ENCODE results near the gene STK11IP. TPM values are rescaled to one million over a fixed set of nuclear protein-coding genes. Genes with fewer than 3 reads are reported as not detected.

The STK11IP gene
- total and polyA plus RNA-seq, 2 of the 13 experiments (the other 11 are each of a cell fraction or from before 2014, with no cell fraction given), result 12.8 to 24.0 TPM

GRCh38 chr2:219596954-219597551 is 604 bp upstream of the STK11IP start (continued):
- TF ChIP-seq TGIF2 (CRISPR knock-in tag; IDR thresholded peaks at IDR 0.05), result peak; percentile 23; the same call in 1 of the 2 replicates
- TF ChIP-seq SALL1 (CRISPR knock-in tag; IDR thresholded peaks at IDR 0.05), result no peak
- no peak for TF ChIP-seq ZFP62 (CRISPR knock-in tag; IDR thresholded peaks at IDR 0.05)
- no peak for TF ChIP-seq ZNF614 (CRISPR knock-in tag; IDR thresholded peaks at IDR 0.05; ENCODE audit: borderline replicate concordance)
- no peak for TF ChIP-seq PITX1 (CRISPR knock-in tag; IDR thresholded peaks at IDR 0.05)
- TF ChIP-seq ZFAT (CRISPR knock-in tag; conservative IDR thresholded peaks at IDR 0.05), result no peak
- no peak for TF ChIP-seq GTF3A (CRISPR knock-in tag; conservative IDR thresholded peaks at IDR 0.05)
- no peak for TF ChIP-seq USF2 (IDR thresholded peaks at IDR 0.05; ENCODE audit: low read depth, low read length)
- no peak for TF ChIP-seq USF2 (CRISPR knock-in tag; IDR thresholded peaks at IDR 0.05; ENCODE audit: borderline replicate concordance)
- 0 out of 2 replicates have a peak, but pooled peaks have one; percentile 20 for TF ChIP-seq CREB3 (CRISPR knock-in tag; IDR thresholded peaks at IDR 0.05)
- TF ChIP-seq ZBTB3 (CRISPR knock-in tag; IDR thresholded peaks at IDR 0.05; ENCODE audit: borderline replicate concordance, low read depth), result no peak
- TF ChIP-seq ZNF329 (CRISPR knock-in tag; IDR thresholded peaks at IDR 0.05; ENCODE audit: low read depth), result no peak

Data from HepG2 (cell line).